ENCODE data around the gene RAPH1. TPM values are rescaled to one million over a fixed set of nuclear protein-coding genes. Genes with fewer than 3 reads are reported as not detected.

RAPH1 gene
- total and polyA plus RNA-seq, 3 experiments from 2014 or later: 2.8 to 3.5 TPM; not detected in 1

- H3K27ac ChIP-seq (ENCODE audit: low read depth, low read length): no peak overlapping the region
- DNase-seq: no peak
- Mint-ChIP-seq H3K9me3 (peaks cover 3 to 11% (median 10%) of the 10 kb centered on the region in 5 donors), H3K27me3 (no peaks in the 10 kb centered on the region), H3K36me3 (peaks cover 25 to 73% (median 42%) of the 10 kb centered on the region in 3 donors), H3K4me3 (no peak overlapping the region), H3K4me1 (no peaks in the 10 kb centered on the region), H3K27ac (no peak overlapping the region)
- peaks cover 4% of the 10 kb centered on the region for H3K9me3 ChIP-seq (ENCODE audit: low read length)
- no peaks in the 10 kb centered on the region for H3K27me3 ChIP-seq (ENCODE audit: insufficient read depth, low read length, poor library complexity, severe bottlenecking)
- H3K4me3 ChIP-seq (ENCODE audit: low read length): no peak overlapping the region
- ChIA-PET CTCF (no interaction called here), POLR2A (no interaction called here)
- peaks cover 19% of the 10 kb centered on the region for H3K36me3 ChIP-seq (ENCODE audit: insufficient read depth, low read length)
- H3K4me1 ChIP-seq (ENCODE audit: insufficient read depth, low read length): no peaks in the 10 kb centered on the region
Observed at GRCh38 chr2:203413796-203414195, 121.3 kb downstream of the RAPH1 start.

DNA sequence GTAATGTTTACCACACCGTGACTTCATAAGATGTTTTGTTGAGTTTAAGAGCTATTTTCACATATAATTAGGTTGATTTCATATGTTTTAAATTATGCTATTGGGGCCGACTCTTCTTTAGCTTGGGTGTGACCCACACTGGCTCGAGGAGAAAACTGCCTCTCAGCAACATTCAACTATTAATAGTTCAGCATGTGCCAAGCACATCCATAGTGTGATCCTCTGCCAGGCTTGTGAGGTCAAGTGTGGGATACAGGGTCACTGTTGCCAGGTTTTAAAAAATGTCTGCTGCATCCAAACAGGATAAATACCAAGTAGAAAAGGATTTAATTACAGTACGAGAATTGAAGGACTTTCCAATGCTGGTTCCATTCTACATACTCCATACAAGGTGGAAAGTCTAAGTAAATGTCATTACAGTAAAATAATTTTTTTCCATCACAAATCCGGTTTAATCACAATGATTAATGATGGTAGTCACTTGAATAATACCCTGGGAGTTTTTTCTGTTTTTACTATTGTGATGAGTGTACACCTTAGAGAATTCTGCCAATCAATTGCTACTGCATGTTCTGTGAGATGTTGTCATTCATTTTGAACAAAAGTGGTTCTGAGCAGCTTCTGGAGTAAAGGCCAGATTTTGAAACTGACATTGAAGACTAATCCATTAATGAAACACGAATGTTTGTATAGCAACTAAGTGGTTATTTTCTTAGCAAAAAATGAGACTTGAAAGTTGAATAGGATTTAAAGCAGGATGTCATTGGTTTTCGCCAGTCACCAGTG, 122.4 kb downstream of the RAPH1 start:
- peaks cover 11% of the 10 kb centered on the region for H3K36me3 ChIP-seq (ENCODE audit: insufficient read depth, low read length)
- ChIA-PET CTCF (no interaction called here), POLR2A (no interaction called here)
- H3K27me3 ChIP-seq (ENCODE audit: insufficient read depth, low read length, poor library complexity, severe bottlenecking): no peaks in the 10 kb centered on the region
- H3K27ac Mint-ChIP-seq: no peak overlapping the region
- H3K4me3 ChIP-seq (ENCODE audit: low read length): no peak overlapping the region
- peaks cover 15 to 66% (median 34%) of the 10 kb centered on the region in 3 donors for H3K36me3 Mint-ChIP-seq
- peaks cover 1 to 2% (median 2%) of the 10 kb centered on the region in 5 donors for H3K9me3 Mint-ChIP-seq
- H3K4me1 Mint-ChIP-seq: no peaks in the 10 kb centered on the region
- no peaks in the 10 kb centered on the region for H3K9me3 ChIP-seq (ENCODE audit: low read length)
- no peak overlapping the region for H3K4me3 Mint-ChIP-seq
- H3K27me3 Mint-ChIP-seq: no peaks in the 10 kb centered on the region
- no peaks in the 10 kb centered on the region for H3K4me1 ChIP-seq (ENCODE audit: insufficient read depth, low read length)
- no peak for DNase-seq
- H3K27ac ChIP-seq (ENCODE audit: low read depth, low read length): no peak overlapping the region

GRCh38 chr2:203407496-203407895, 127.6 kb downstream of the RAPH1 start:
- H3K27me3 Mint-ChIP-seq: no peaks in the 10 kb centered on the region
- Histone ChIP-seq H3K36me3 (ENCODE audit: insufficient read depth, low read length) (peaks cover 6% of the 10 kb centered on the region), H3K4me1 (ENCODE audit: insufficient read depth, low read length) (no peaks in the 10 kb centered on the region), H3K27ac (ENCODE audit: low read depth, low read length) (no peak overlapping the region), H3K4me3 (ENCODE audit: low read length) (no peak overlapping the region), H3K27me3 (ENCODE audit: insufficient read depth, low read length, poor library complexity, severe bottlenecking) (no peaks in the 10 kb centered on the region), H3K9me3 (ENCODE audit: low read length) (no peaks in the 10 kb centered on the region)
- no peaks in the 10 kb centered on the region for H3K4me1 Mint-ChIP-seq
- no peak overlapping the region for H3K27ac Mint-ChIP-seq
- CTCF ChIA-PET: no interaction called here
- H3K9me3 Mint-ChIP-seq: no peaks in the 10 kb centered on the region
- peaks cover 0 to 75% (median 35%) of the 10 kb centered on the region in 3 donors for H3K36me3 Mint-ChIP-seq
- no peak for DNase-seq
- POLR2A ChIA-PET: no interaction called here
- no peak overlapping the region for H3K4me3 Mint-ChIP-seq

DNA sequence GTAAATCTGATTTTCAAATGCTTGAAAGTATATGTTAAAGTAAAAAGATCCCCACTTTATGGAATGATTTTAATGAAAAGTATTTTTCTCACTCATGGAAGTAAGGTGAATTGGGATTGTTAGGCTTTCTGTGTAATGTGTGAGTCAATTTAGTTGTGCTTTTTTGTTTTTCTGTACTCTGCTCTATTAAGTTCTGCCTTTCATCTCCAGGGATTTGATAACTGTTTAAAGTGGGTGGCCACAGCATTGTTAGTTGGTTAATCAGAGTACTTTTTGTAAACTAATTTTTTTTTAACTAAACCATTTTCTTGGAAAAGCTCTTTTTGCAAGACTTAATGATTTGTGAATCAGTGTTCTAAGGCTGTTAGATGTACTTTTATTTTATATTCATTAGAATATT, 130.1 kb downstream of the RAPH1 start:
- ChIA-PET CTCF (no interaction called here), POLR2A (interaction anchor here (0.6 kb wide), 1 partner anchor 187 kb away, joined by 3 read pairs; no protein-coding TSS in a partner anchor)
- Histone ChIP-seq H3K36me3 (ENCODE audit: insufficient read depth, low read length) (peaks cover 6% of the 10 kb centered on the region), H3K9me3 (ENCODE audit: low read length) (no peaks in the 10 kb centered on the region), H3K27me3 (ENCODE audit: insufficient read depth, low read length, poor library complexity, severe bottlenecking) (no peaks in the 10 kb centered on the region), H3K4me1 (ENCODE audit: insufficient read depth, low read length) (no peaks in the 10 kb centered on the region), H3K4me3 (ENCODE audit: low read length) (no peak overlapping the region), H3K27ac (ENCODE audit: low read depth, low read length) (no peak overlapping the region)
- Mint-ChIP-seq H3K9me3 (no peaks in the 10 kb centered on the region), H3K4me1 (no peaks in the 10 kb centered on the region), H3K4me3 (no peak overlapping the region), H3K27me3 (no peaks in the 10 kb centered on the region), H3K27ac (no peak overlapping the region), H3K36me3 (peaks cover 0 to 66% (median 29%) of the 10 kb centered on the region in 3 donors)
- DNase-seq: no peak

- Mint-ChIP-seq H3K27ac (peak overlapping the region in 2 of 8 donors; percentile 38 to 71), H3K36me3 (peaks cover 13 to 51% (median 27%) of the 10 kb centered on the region in 3 donors), H3K27me3 (no peaks in the 10 kb centered on the region), H3K9me3 (peaks cover 0 to 4% (median 0%) of the 10 kb centered on the region in 5 donors), H3K4me1 (no peaks in the 10 kb centered on the region), H3K4me3 (no peak overlapping the region)
- Histone ChIP-seq H3K9me3 (ENCODE audit: low read length) (no peaks in the 10 kb centered on the region), H3K4me3 (ENCODE audit: low read length) (no peak overlapping the region), H3K27ac (ENCODE audit: low read depth, low read length) (no peak overlapping the region), H3K36me3 (ENCODE audit: insufficient read depth, low read length) (no peaks in the 10 kb centered on the region), H3K27me3 (ENCODE audit: insufficient read depth, low read length, poor library complexity, severe bottlenecking) (no peaks in the 10 kb centered on the region), H3K4me1 (ENCODE audit: insufficient read depth, low read length) (no peaks in the 10 kb centered on the region)
- CTCF ChIA-PET: no interaction called here
- POLR2A ChIA-PET: no interaction called here
- no peak for DNase-seq
Observed at GRCh38 chr2:203400805-203401585, 134.1 kb downstream of the RAPH1 start.

DNA sequence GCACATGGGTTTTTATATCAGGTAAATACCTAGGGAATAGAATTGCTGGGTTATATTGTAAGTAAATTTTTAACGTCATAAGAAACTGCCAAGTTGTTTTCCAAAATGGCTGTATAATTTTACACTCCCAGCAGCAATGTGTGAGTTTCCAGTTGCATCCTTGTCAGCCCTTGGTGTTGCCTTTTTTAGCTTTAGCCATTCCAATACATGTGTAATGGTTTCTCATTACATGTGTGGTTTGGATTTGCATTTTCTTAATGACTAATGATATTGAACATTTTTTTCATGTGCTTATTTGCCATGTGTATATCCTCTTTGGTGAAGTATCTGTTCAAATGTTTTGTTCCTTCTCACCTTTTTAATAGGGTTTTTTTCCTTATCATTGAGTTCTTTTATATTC, 136.1 kb downstream of the RAPH1 start:
- Histone ChIP-seq H3K4me1 (ENCODE audit: insufficient read depth, low read length) (no peaks in the 10 kb centered on the region), H3K27ac (ENCODE audit: low read depth, low read length) (no peak overlapping the region), H3K9me3 (ENCODE audit: low read length) (no peaks in the 10 kb centered on the region), H3K36me3 (ENCODE audit: insufficient read depth, low read length) (no peaks in the 10 kb centered on the region), H3K27me3 (ENCODE audit: insufficient read depth, low read length, poor library complexity, severe bottlenecking) (no peaks in the 10 kb centered on the region), H3K4me3 (ENCODE audit: low read length) (no peak overlapping the region)
- H3K27ac Mint-ChIP-seq: no peak overlapping the region
- CTCF ChIA-PET: no interaction called here
- no peaks in the 10 kb centered on the region for H3K4me1 Mint-ChIP-seq
- H3K27me3 Mint-ChIP-seq: no peaks in the 10 kb centered on the region
- POLR2A ChIA-PET: no interaction called here
- H3K36me3 Mint-ChIP-seq: peaks cover 16 to 49% (median 32%) of the 10 kb centered on the region in 3 donors
- no peak overlapping the region for H3K4me3 Mint-ChIP-seq
- peaks cover 0 to 4% (median 0%) of the 10 kb centered on the region in 5 donors for H3K9me3 Mint-ChIP-seq
- DNase-seq: no peak

DNA sequence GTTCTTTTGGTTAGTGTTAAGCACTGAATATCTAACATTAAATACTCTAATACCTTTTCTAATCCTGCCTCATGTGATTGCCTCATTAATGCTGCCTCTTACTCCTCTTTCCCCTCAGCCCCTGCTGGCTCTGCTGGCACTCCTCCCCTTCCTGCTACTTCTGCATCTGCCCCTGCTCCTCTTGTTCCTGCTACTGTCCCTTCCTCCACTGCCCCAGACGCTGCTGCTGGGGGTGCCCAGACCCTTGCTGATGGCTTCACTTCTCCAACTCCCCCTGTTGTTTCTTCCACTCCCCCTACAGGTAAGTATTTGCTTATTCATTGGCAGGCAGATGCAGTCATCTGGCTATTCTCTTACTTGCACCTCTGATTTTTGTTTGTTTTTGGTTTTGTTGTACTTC, 138.4 kb downstream of the RAPH1 start:
- POLR2A ChIA-PET: no interaction called here
- CTCF ChIA-PET: no interaction called here
- H3K27me3 ChIP-seq (ENCODE audit: insufficient read depth, low read length, poor library complexity, severe bottlenecking): no peaks in the 10 kb centered on the region
- Mint-ChIP-seq H3K36me3 (peaks cover 16 to 44% (median 33%) of the 10 kb centered on the region in 3 donors), H3K27me3 (no peaks in the 10 kb centered on the region), H3K4me3 (no peak overlapping the region), H3K4me1 (peaks cover 1 to 8% (median 4%) of the 10 kb centered on the region in 3 donors), H3K9me3 (peaks cover 0 to 4% (median 0%) of the 10 kb centered on the region in 5 donors), H3K27ac (peak overlapping the region in 1 of 8 donors; percentile 31)
- H3K9me3 ChIP-seq (ENCODE audit: low read length): no peaks in the 10 kb centered on the region
- DNase-seq: no peak
- no peak overlapping the region for H3K27ac ChIP-seq (ENCODE audit: low read depth, low read length)
- no peaks in the 10 kb centered on the region for H3K4me1 ChIP-seq (ENCODE audit: insufficient read depth, low read length)
- no peaks in the 10 kb centered on the region for H3K36me3 ChIP-seq (ENCODE audit: insufficient read depth, low read length)
- no peak overlapping the region for H3K4me3 ChIP-seq (ENCODE audit: low read length)

- ChIA-PET POLR2A (no interaction called here), CTCF (no interaction called here)
- no peak for DNase-seq
- Mint-ChIP-seq H3K4me3 (no peak overlapping the region), H3K4me1 (peaks cover 1 to 8% (median 4%) of the 10 kb centered on the region in 3 donors), H3K9me3 (peaks cover 0 to 4% (median 0%) of the 10 kb centered on the region in 5 donors), H3K36me3 (peaks cover 16 to 40% (median 31%) of the 10 kb centered on the region in 3 donors), H3K27me3 (no peaks in the 10 kb centered on the region), H3K27ac (no peak overlapping the region)
- Histone ChIP-seq H3K4me1 (ENCODE audit: insufficient read depth, low read length) (no peaks in the 10 kb centered on the region), H3K9me3 (ENCODE audit: low read length) (no peaks in the 10 kb centered on the region), H3K27ac (ENCODE audit: low read depth, low read length) (no peak overlapping the region), H3K4me3 (ENCODE audit: low read length) (no peak overlapping the region), H3K27me3 (ENCODE audit: insufficient read depth, low read length, poor library complexity, severe bottlenecking) (no peaks in the 10 kb centered on the region), H3K36me3 (ENCODE audit: insufficient read depth, low read length) (no peaks in the 10 kb centered on the region)
Observed at GRCh38 chr2:203395858-203396257, 139.2 kb downstream of the RAPH1 start.
